Measurements from ENCODE around the gene AIP.

- no peak for TF ChIP-seq CTCF (IDR thresholded peaks at IDR 0.05)
- TF ChIP-seq POLR2A (IDR thresholded peaks at IDR 0.05): no peak
These were observed 13.4 kb upstream of the AIP start for GRCh38 chr11:67469508-67469811.

Measured in testis (tissue), 2 donors.